HEK293 (cell line): Measurements from ENCODE around the gene TMEM140.

Source experiments
- CTCF ChIA-PET: fragments of 350-600 bp; formaldehyde crosslinking; extraction: SDS; loops from one replicate; lab custom pipeline; 2021; ENCODE audit warnings: antibody characterized with exemption; lab: Yijun Ruan, JAX
- POLR2A ChIA-PET: fragments of 300-600 bp; formaldehyde crosslinking; extraction: SDS; loops from one replicate; lab custom pipeline; 2020; ENCODE audit warnings: antibody characterized with exemption, inconsistent platforms; lab: Yijun Ruan, JAX
- H3K27ac ChIP-seq: fragments of 200-500 bp; sonication (Bioruptor generic); 2 replicates; pipeline ENCODE4 v1.5.1; 2014; ENCODE audit warnings: low read depth, low read length, control low read depth, inconsistent platforms; ENCODE audit errors: extremely low read depth
- H3K36me3 ChIP-seq, 2 experiments: fragments of 200-500 bp in 1 of 2; sonication (Bioruptor generic) in 1 of 2; 1 replicate in 1 of 2; 2 replicates in 1 of 2; pipeline ENCODE4 v1.5.1; 2014 to 2017; ENCODE audit warnings: inconsistent platforms in 2 of 2, low read length in 2 of 2; ENCODE audit not compliant: control insufficient read depth in 2 of 2, insufficient read depth in 1 of 2
- H3K4me1 ChIP-seq: fragments of 200-500 bp; sonication (Bioruptor generic); 2 replicates; pipeline ENCODE4 v1.5.1; 2014; ENCODE audit warnings: mild to moderate bottlenecking, low read length, inconsistent platforms; ENCODE audit not compliant: control insufficient read depth, insufficient read depth
- H3K4me3 ChIP-seq: 2 replicates; pipeline ENCODE4 v1.5.1; 2011; ENCODE audit warnings: low read depth, mild to moderate bottlenecking, control low read depth, low read length, moderate library complexity
- H3K9me3 ChIP-seq: fragments of 200-500 bp; sonication (Bioruptor generic); 2 replicates; pipeline ENCODE4 v1.5.1; 2014; ENCODE audit warnings: low read depth, low read length, inconsistent platforms; ENCODE audit not compliant: control insufficient read depth, insufficient read depth
- BCL11B ChIP-seq: fragments of 450-650 bp; formaldehyde crosslinking; IDR thresholded peaks from 2 replicates; pipeline ENCODE4 v1.5.1; 2016; ENCODE audit warnings: low read depth, missing biosample characterization, missing genetic modification characterization
- GLI4 ChIP-seq: fragments of 450-650 bp; formaldehyde crosslinking; IDR thresholded peaks from 2 replicates; pipeline ENCODE4 v1.5.1; 2016; ENCODE audit warnings: missing biosample characterization, missing genetic modification characterization
- KLF1 ChIP-seq: fragments of 450-650 bp; formaldehyde crosslinking; IDR thresholded peaks from 2 replicates; pipeline ENCODE4 v1.5.1; 2016; ENCODE audit warnings: missing biosample characterization, missing genetic modification characterization
- PRDM1 ChIP-seq: fragments of 450-650 bp; formaldehyde crosslinking; IDR thresholded peaks from 2 replicates; pipeline ENCODE4; 2016; ENCODE audit warnings: missing biosample characterization, missing genetic modification characterization
- SETDB1 ChIP-seq: IDR thresholded peaks from one replicate; pipeline ENCODE4 v1.6.1; 2017; ENCODE audit warnings: mild to moderate bottlenecking, low read length, moderate library complexity, mixed read lengths; ENCODE audit not compliant: insufficient read length
- SP2 ChIP-seq: fragments of 450-650 bp; formaldehyde crosslinking; IDR thresholded peaks from 2 replicates; pipeline ENCODE4 v1.5.1; 2016; ENCODE audit warnings: missing biosample characterization, missing genetic modification characterization
- TCF7L2 ChIP-seq: IDR thresholded peaks from 2 replicates; pipeline ENCODE4 v1.6.1; 2011; ENCODE audit warnings: low read depth, mild to moderate bottlenecking, inconsistent platforms, low read length, moderate library complexity, borderline replicate concordance
- WT1 ChIP-seq: fragments of 450-650 bp; formaldehyde crosslinking; IDR thresholded peaks from 2 replicates; pipeline ENCODE4 v1.5.1; 2016; ENCODE audit warnings: missing biosample characterization, missing genetic modification characterization
- ZFP69B ChIP-seq: fragments of 450-650 bp; formaldehyde crosslinking; IDR thresholded peaks from 2 replicates; pipeline ENCODE4 v1.5.1; 2016; ENCODE audit warnings: missing biosample characterization, missing genetic modification characterization
- ZIC2 ChIP-seq: fragments of 450-650 bp; formaldehyde crosslinking; IDR thresholded peaks from 2 replicates; pipeline ENCODE4 v1.5.1; 2016; ENCODE audit warnings: missing biosample characterization, missing genetic modification characterization
- ZNF114 ChIP-seq: fragments of 450-650 bp; formaldehyde crosslinking; IDR thresholded peaks from 2 replicates; pipeline ENCODE4 v1.5.0; 2017; ENCODE audit warnings: missing biosample characterization, missing genetic modification characterization
- ZNF140 ChIP-seq: fragments of 450-650 bp; formaldehyde crosslinking; IDR thresholded peaks from 2 replicates; pipeline ENCODE4 v1.5.1; 2016; ENCODE audit warnings: missing biosample characterization, missing genetic modification characterization
- ZNF174 ChIP-seq: fragments of 450-650 bp; formaldehyde crosslinking; IDR thresholded peaks from 2 replicates; pipeline ENCODE4 v1.5.0; 2017; ENCODE audit warnings: missing biosample characterization, mild to moderate bottlenecking, missing genetic modification characterization
- ZNF311 ChIP-seq: fragments of 450-650 bp; formaldehyde crosslinking; IDR thresholded peaks from 2 replicates; pipeline ENCODE4 v1.5.1; 2017; ENCODE audit warnings: missing biosample characterization, missing genetic modification characterization, borderline replicate concordance
- ZNF324 ChIP-seq: fragments of 450-650 bp; formaldehyde crosslinking; IDR thresholded peaks from 2 replicates; pipeline ENCODE4 v1.5.1; 2016; ENCODE audit warnings: missing biosample characterization, missing genetic modification characterization
- ZNF560 ChIP-seq: fragments of 450-650 bp; formaldehyde crosslinking; IDR thresholded peaks from 2 replicates; pipeline ENCODE4 v1.5.1; 2017; ENCODE audit warnings: missing biosample characterization, missing genetic modification characterization, borderline replicate concordance
- ZNF776 ChIP-seq: fragments of 450-650 bp; formaldehyde crosslinking; IDR thresholded peaks from 2 replicates; pipeline ENCODE4 v1.5.0; 2017; ENCODE audit warnings: missing biosample characterization, missing genetic modification characterization, borderline replicate concordance
- ZNF843 ChIP-seq: fragments of 450-650 bp; formaldehyde crosslinking; IDR thresholded peaks from 2 replicates; pipeline ENCODE4 v1.5.1; 2016; ENCODE audit warnings: missing biosample characterization, missing genetic modification characterization
- TF ChIP-seq, protein P1 (sequence below): fragments of 450-650 bp; IDR thresholded peaks from 2 replicates; pipeline ENCODE4 v1.5.1; 2018; ENCODE audit warnings: missing biosample characterization, missing genetic modification characterization
- TF ChIP-seq, protein P2 (sequence below): fragments of 450-650 bp; formaldehyde crosslinking; IDR thresholded peaks from 2 replicates; pipeline ENCODE4 v1.5.1; 2016; ENCODE audit warnings: missing biosample characterization, missing genetic modification characterization
- TF ChIP-seq, protein P3 (sequence below): fragments of 450-650 bp; formaldehyde crosslinking; IDR thresholded peaks from 2 replicates; pipeline ENCODE4 v1.5.1; 2016; ENCODE audit warnings: missing biosample characterization, missing genetic modification characterization
- TF ChIP-seq, protein P4 (sequence below): fragments of 450-650 bp; formaldehyde crosslinking; IDR thresholded peaks from 2 replicates; pipeline ENCODE4 v1.5.1; 2017; ENCODE audit warnings: missing biosample characterization, missing genetic modification characterization

Gene TMEM140

DNA sequence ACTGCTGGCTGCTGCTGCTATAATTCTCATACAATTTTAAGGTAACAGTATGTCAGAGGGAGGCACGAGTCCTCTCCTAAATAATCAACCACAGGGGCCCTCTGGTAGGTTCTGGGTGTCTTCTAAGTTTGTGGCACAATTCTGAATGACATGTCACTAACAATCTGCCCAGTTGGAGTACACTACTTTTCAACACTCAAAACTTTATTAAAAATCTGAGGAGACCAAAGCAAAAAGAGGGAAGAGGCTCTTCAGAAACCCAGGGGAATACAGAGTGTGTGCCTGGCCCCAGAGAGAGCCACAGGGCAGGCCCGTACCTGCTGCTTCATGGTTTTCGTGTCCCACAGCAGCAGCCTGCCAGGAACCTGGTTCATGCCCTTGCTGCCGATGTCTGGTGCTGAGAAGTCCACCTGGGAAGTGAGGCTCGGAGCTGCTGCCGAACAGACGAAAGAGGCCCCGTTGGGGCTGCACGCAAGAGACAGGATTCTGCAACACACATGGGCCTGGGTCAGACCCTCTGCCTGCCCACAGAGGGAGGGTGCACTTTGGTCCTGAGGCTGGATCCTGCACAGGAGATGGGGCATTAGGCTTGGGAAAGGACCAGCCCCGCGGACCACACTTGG is 45.2 kb downstream of the TMEM140 start:
- H3K36me3 ChIP-seq, result peaks cover 0 to 75% of the 10 kb centered on the region in 2 experiments; a peak in 2 of 3 replicates
- H3K27ac ChIP-seq, result no peak overlapping the region
- no peak overlapping the region for H3K4me3 ChIP-seq
- CTCF ChIA-PET, result no interaction called here
- H3K4me1 ChIP-seq, result no peaks in the 10 kb centered on the region
- POLR2A ChIA-PET, result no interaction called here
- no peaks in the 10 kb centered on the region for H3K9me3 ChIP-seq
- no peak for TF ChIP-seq WT1 (tag by site-specific recombination)
- TF ChIP-seq TCF7L2, result no peak
- TF ChIP-seq, protein P1, sequence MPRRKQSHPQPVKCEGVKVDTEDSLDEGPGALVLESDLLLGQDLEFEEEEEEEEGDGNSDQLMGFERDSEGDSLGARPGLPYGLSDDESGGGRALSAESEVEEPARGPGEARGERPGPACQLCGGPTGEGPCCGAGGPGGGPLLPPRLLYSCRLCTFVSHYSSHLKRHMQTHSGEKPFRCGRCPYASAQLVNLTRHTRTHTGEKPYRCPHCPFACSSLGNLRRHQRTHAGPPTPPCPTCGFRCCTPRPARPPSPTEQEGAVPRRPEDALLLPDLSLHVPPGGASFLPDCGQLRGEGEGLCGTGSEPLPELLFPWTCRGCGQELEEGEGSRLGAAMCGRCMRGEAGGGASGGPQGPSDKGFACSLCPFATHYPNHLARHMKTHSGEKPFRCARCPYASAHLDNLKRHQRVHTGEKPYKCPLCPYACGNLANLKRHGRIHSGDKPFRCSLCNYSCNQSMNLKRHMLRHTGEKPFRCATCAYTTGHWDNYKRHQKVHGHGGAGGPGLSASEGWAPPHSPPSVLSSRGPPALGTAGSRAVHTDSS, result no peak
- TF ChIP-seq GLI4 (tag by site-specific recombination), result no peak
- no peak for TF ChIP-seq PRDM1 (tag by site-specific recombination)
- TF ChIP-seq ZNF114 (tag by site-specific recombination), result no peak

DNA sequence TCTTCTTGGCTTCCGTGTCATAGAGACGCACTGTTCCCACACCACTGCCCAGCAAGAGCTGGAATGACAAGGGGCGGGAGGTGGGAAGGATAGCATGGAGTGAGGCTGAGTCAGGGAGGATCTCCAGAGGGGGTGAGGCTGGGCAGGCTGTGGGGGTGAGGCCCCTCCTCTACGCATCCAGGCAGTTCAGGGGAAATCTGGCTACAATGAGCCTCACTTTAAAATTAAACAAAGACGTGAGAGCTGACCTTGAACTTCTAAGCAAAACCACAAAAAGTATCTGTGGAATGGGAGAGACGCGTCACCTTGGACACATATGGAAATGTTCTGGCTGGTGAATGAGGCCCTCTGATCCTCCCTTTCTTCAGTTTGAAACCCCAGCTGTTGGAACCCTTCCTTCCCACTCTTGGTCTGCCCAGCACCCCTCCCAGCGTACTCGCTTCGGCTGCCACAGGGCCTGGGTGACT is 45.8 kb downstream of the TMEM140 start:
- Histone ChIP-seq H3K27ac (no peak overlapping the region), H3K9me3 (no peaks in the 10 kb centered on the region), H3K4me1 (no peaks in the 10 kb centered on the region), H3K36me3 (peaks cover 0 to 73% of the 10 kb centered on the region in 2 experiments; a peak in 2 of 3 replicates), H3K4me3 (no peak overlapping the region)
- TF ChIP-seq ZNF560 (tag by site-specific recombination) (no peak), ZNF140 (tag by site-specific recombination) (no peak), ZIC2 (peak; percentile 37; the same call in 1 of the 2 replicates), SETDB1 (no peak)
- POLR2A ChIA-PET, result no interaction called here
- CTCF ChIA-PET, result no interaction called here

DNA sequence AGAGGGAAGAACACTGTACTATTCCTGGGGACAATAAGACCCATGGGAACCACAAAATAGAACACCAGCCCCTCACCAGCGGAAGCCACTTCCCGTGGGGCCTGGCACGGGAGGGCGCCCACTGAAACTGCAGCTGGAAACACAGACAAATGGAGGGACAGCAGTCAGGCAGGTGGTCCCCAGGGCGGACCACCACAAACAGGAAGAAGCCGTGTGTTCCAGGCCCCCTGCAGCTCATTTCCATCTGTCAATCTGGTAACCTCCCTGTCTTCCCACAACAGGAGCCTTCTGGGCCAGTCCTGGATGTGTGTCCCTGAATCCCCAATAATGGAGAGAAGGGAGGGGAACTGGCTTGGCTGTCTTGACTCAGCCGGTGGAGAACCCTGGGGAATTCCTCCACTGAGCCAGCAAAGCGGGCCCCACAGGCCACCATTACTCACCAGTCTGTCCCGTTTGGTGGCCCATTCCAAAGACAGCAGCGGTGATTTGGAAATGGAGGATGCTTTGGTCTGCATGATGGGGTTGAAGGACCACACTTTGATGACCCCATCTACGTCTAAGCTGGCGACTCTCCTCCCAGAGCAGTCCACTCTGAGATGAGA is 46.7 kb downstream of the TMEM140 start:
- POLR2A ChIA-PET, result no interaction called here
- TF ChIP-seq ZFP69B (peak; percentile 59), ZNF324 (no peak)
- TF ChIP-seq, protein P2, sequence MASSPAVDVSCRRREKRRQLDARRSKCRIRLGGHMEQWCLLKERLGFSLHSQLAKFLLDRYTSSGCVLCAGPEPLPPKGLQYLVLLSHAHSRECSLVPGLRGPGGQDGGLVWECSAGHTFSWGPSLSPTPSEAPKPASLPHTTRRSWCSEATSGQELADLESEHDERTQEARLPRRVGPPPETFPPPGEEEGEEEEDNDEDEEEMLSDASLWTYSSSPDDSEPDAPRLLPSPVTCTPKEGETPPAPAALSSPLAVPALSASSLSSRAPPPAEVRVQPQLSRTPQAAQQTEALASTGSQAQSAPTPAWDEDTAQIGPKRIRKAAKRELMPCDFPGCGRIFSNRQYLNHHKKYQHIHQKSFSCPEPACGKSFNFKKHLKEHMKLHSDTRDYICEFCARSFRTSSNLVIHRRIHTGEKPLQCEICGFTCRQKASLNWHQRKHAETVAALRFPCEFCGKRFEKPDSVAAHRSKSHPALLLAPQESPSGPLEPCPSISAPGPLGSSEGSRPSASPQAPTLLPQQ (tag by site-specific recombination), result peak; percentile 62
- Histone ChIP-seq H3K4me1 (no peaks in the 10 kb centered on the region), H3K36me3 (peaks cover 0 to 72% of the 10 kb centered on the region in 2 experiments; a peak in 2 of 3 replicates), H3K9me3 (no peaks in the 10 kb centered on the region), H3K4me3 (no peak overlapping the region), H3K27ac (no peak overlapping the region)
- CTCF ChIA-PET, result no interaction called here

DNA sequence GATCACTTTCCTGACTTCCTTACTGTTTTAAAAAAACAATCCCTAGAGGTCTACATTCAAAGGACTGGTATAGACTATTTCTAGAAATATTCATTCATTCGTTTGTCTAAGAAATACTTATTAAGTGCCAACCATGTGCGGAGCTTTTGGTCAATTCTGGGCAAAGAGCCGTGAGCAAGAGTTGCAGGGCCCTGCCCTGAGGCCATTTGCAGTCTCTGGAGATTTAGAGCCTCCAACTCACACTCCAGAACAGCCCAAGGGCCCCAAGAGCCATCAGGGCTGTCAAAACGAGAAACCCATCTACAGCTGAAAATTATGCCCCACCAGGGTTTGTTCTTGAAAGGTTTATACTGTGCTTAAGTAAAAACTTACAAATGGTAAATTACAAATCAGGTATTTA is 47.3 kb downstream of the TMEM140 start:
- no peaks in the 10 kb centered on the region for H3K9me3 ChIP-seq
- no peak overlapping the region for H3K27ac ChIP-seq
- POLR2A ChIA-PET, result no interaction called here
- H3K36me3 ChIP-seq, result peaks cover 0 to 72% of the 10 kb centered on the region in 2 experiments; a peak in 2 of 3 replicates
- CTCF ChIA-PET, result no interaction called here
- TF ChIP-seq KLF1 (tag by site-specific recombination) (no peak), SP2 (tag by site-specific recombination) (no peak), BCL11B (no peak), ZNF843 (tag by site-specific recombination) (no peak), ZNF174 (tag by site-specific recombination) (no peak), ZNF776 (tag by site-specific recombination) (no peak), ZNF311 (tag by site-specific recombination) (no peak)
- TF ChIP-seq, protein P3, sequence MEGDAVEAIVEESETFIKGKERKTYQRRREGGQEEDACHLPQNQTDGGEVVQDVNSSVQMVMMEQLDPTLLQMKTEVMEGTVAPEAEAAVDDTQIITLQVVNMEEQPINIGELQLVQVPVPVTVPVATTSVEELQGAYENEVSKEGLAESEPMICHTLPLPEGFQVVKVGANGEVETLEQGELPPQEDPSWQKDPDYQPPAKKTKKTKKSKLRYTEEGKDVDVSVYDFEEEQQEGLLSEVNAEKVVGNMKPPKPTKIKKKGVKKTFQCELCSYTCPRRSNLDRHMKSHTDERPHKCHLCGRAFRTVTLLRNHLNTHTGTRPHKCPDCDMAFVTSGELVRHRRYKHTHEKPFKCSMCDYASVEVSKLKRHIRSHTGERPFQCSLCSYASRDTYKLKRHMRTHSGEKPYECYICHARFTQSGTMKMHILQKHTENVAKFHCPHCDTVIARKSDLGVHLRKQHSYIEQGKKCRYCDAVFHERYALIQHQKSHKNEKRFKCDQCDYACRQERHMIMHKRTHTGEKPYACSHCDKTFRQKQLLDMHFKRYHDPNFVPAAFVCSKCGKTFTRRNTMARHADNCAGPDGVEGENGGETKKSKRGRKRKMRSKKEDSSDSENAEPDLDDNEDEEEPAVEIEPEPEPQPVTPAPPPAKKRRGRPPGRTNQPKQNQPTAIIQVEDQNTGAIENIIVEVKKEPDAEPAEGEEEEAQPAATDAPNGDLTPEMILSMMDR (tag by site-specific recombination), result no peak
- TF ChIP-seq, protein P4, sequence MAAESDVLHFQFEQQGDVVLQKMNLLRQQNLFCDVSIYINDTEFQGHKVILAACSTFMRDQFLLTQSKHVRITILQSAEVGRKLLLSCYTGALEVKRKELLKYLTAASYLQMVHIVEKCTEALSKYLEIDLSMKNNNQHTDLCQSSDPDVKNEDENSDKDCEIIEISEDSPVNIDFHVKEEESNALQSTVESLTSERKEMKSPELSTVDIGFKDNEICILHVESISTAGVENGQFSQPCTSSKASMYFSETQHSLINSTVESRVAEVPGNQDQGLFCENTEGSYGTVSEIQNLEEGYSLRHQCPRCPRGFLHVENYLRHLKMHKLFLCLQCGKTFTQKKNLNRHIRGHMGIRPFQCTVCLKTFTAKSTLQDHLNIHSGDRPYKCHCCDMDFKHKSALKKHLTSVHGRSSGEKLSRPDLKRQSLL (tag by site-specific recombination), result no peak
- H3K4me1 ChIP-seq, result no peaks in the 10 kb centered on the region
- no peak overlapping the region for H3K4me3 ChIP-seq
